Measurements from ENCODE around the gene SLC25A12. TPM values are rescaled to one million over a fixed set of nuclear protein-coding genes. Genes with fewer than 3 reads are reported as not detected.

Gene SLC25A12
- total RNA-seq, 1 experiment from 2014 or later = 28.8 TPM

GRCh38 chr2:171754254-171754939, 139.6 kb downstream of the SLC25A12 start:
- H3K36me3 ChIP-seq (ENCODE audit: low read depth) = peaks cover 24% of the 10 kb centered on the region
- H2AFZ ChIP-seq = no peak overlapping the region
- CTCF ChIA-PET = no interaction called here
- H3K27ac ChIP-seq = no peak overlapping the region
- H3K4me1 ChIP-seq (replicated peaks; ENCODE audit: insufficient read depth) = no peaks in the 10 kb centered on the region
- no peak overlapping the region for H3K4me2 ChIP-seq
- POLR2A ChIA-PET (ENCODE audit: unreplicated experiment) = no interaction called here
- H3K27me3 ChIP-seq (ENCODE audit: insufficient read depth, low read depth) = no peaks in the 10 kb centered on the region
- DNase-seq = no peak
- no peaks in the 10 kb centered on the region for H4K20me1 ChIP-seq (ENCODE audit: insufficient read depth)
- TF ChIP-seq CTCF (conservative IDR thresholded peaks at IDR 0.05) (no peak), EZH2 (IDR thresholded peaks at IDR 0.05; ENCODE audit: low read depth) (no peak)
- no peak overlapping the region for H3K4me3 ChIP-seq
- H3F3A ChIP-seq (ENCODE audit: insufficient read depth, low read depth) = no peaks in the 10 kb centered on the region
- intact Hi-C loops (cut with micrococcal nuclease; ENCODE audit: unreplicated experiment) = no loop called here
- no peaks in the 10 kb centered on the region for H3K9me3 ChIP-seq (ENCODE audit: insufficient read depth, low read depth)
- no TSS peak for BruUV-seq (replicated peaks)
- no peaks in the 10 kb centered on the region for H3K9me2 ChIP-seq (ENCODE audit: insufficient read depth)
- H3K79me2 ChIP-seq (ENCODE audit: low read depth) = no peaks in the 10 kb centered on the region

GRCh38 chr2:171747371-171747770, 146.7 kb downstream of the SLC25A12 start:
- POLR2A ChIA-PET (ENCODE audit: unreplicated experiment) = no interaction called here
- TF ChIP-seq EZH2 (IDR thresholded peaks at IDR 0.05; ENCODE audit: low read depth) (no peak), CTCF (conservative IDR thresholded peaks at IDR 0.05) (no peak)
- CTCF ChIA-PET = no interaction called here
- Histone ChIP-seq H3K4me3 (no peak overlapping the region), H3K9me3 (ENCODE audit: insufficient read depth, low read depth) (no peaks in the 10 kb centered on the region), H3F3A (ENCODE audit: insufficient read depth, low read depth) (no peaks in the 10 kb centered on the region), H4K20me1 (ENCODE audit: insufficient read depth) (no peaks in the 10 kb centered on the region), H3K4me2 (no peak overlapping the region), H3K36me3 (ENCODE audit: low read depth) (peaks cover 54% of the 10 kb centered on the region), H3K4me1 (replicated peaks; ENCODE audit: insufficient read depth) (no peaks in the 10 kb centered on the region), H3K27ac (no peak overlapping the region), H3K9me2 (ENCODE audit: insufficient read depth) (no peaks in the 10 kb centered on the region), H3K79me2 (ENCODE audit: low read depth) (no peaks in the 10 kb centered on the region), H3K27me3 (ENCODE audit: insufficient read depth, low read depth) (no peaks in the 10 kb centered on the region), H2AFZ (no peak overlapping the region)
- intact Hi-C loops (cut with micrococcal nuclease; ENCODE audit: unreplicated experiment) = no loop called here
- BruUV-seq (replicated peaks) = no TSS peak
- no peak for DNase-seq

- no peak for DNase-seq
- no peak overlapping the region for H3K4me3 ChIP-seq
- no peak overlapping the region for H2AFZ ChIP-seq
- no peaks in the 10 kb centered on the region for H3K79me2 ChIP-seq (ENCODE audit: low read depth)
- no peaks in the 10 kb centered on the region for H3F3A ChIP-seq (ENCODE audit: insufficient read depth, low read depth)
- no peaks in the 10 kb centered on the region for H3K4me1 ChIP-seq (replicated peaks; ENCODE audit: insufficient read depth)
- CTCF ChIA-PET = no interaction called here
- no peaks in the 10 kb centered on the region for H3K9me3 ChIP-seq (ENCODE audit: insufficient read depth, low read depth)
- no peaks in the 10 kb centered on the region for H4K20me1 ChIP-seq (ENCODE audit: insufficient read depth)
- no peak overlapping the region for H3K4me2 ChIP-seq
- no peaks in the 10 kb centered on the region for H3K27me3 ChIP-seq (ENCODE audit: insufficient read depth, low read depth)
- TF ChIP-seq EZH2 (IDR thresholded peaks at IDR 0.05; ENCODE audit: low read depth) (no peak), CTCF (conservative IDR thresholded peaks at IDR 0.05) (no peak)
- no peak overlapping the region for H3K27ac ChIP-seq
- H3K36me3 ChIP-seq (ENCODE audit: low read depth) = peaks cover 59% of the 10 kb centered on the region
- no peaks in the 10 kb centered on the region for H3K9me2 ChIP-seq (ENCODE audit: insufficient read depth)
- BruUV-seq (replicated peaks) = no TSS peak
- intact Hi-C loops (cut with micrococcal nuclease; ENCODE audit: unreplicated experiment) = no loop called here
- POLR2A ChIA-PET (ENCODE audit: unreplicated experiment) = no interaction called here
Observed at GRCh38 chr2:171745806-171746205, 148.2 kb downstream of the SLC25A12 start.

Data from PC-9 (cell line).